Caco-2 (cell line): Measurements from ENCODE around the gene WDR1. TPM values are rescaled to one million over a fixed set of nuclear protein-coding genes. Genes with fewer than 3 reads are reported as not detected.

Experiments
- BruUV-seq: library from RNA; stranded (reverse); fragments of 400-500 nt; replicated peaks from 2 replicates; lab custom pipeline; 2021; lab: Mats Ljungman, UMichigan
- CTCF ChIA-PET: fragments of 300-600 bp; sonication (Branson Sonifier 250); formaldehyde crosslinking; loops from one replicate; lab custom pipeline; 2022; ENCODE audit warnings: antibody characterized with exemption; lab: Charles Lee
- POLR2A ChIA-PET: fragments of 300-600 bp; sonication (Branson Sonifier 250); formaldehyde crosslinking; loops from one replicate; lab custom pipeline; 2022; ENCODE audit warnings: antibody characterized with exemption; lab: Charles Lee
- DNase-seq, 2 experiments: peaks; one replicate each; pipeline versions ENCODE4 v3.0.0 to v3.0.0-alpha.2; 2020 to 2022
- H3K27me3 ChIP-seq: replicated peaks from 2 replicates; pipeline ENCODE4 v1.6.0; 2011; ENCODE audit warnings: low read length; ENCODE audit not compliant: control insufficient read depth, insufficient read depth
- H3K36me3 ChIP-seq: 2 replicates; pipeline ENCODE4 v1.5.1; 2011; ENCODE audit warnings: low read length; ENCODE audit not compliant: control insufficient read depth, insufficient read depth
- H3K4me1 ChIP-seq: fragments of 250-450 bp; sonication (Bioruptor Pico); 2 replicates; pipeline ENCODE4 v1.5.1; 2020; ENCODE audit warnings: mild to moderate bottlenecking
- H3K4me3 ChIP-seq: 2 replicates; pipeline ENCODE4 v1.5.1; 2011; ENCODE audit warnings: low read depth, mild to moderate bottlenecking, control low read depth, low read length
- H3K9me3 ChIP-seq: fragments of 250-450 bp; sonication (Bioruptor Pico); 2 replicates; pipeline ENCODE4 v1.5.1; 2020; ENCODE audit warnings: mild to moderate bottlenecking, moderate library complexity
- H3K27ac Mint-ChIP-seq: one replicate; pipeline ENCODE4 v1.8.0; 2022; ENCODE audit warnings: mixed read lengths; ENCODE audit not compliant: unreplicated experiment
- H3K27me3 Mint-ChIP-seq: one replicate; pipeline ENCODE4 v1.8.0; 2022; ENCODE audit warnings: mixed read lengths; ENCODE audit not compliant: insufficient read depth, unreplicated experiment
- H3K36me3 Mint-ChIP-seq: one replicate; pipeline ENCODE4 v1.8.0; 2022; ENCODE audit warnings: mild to moderate bottlenecking, mixed read lengths; ENCODE audit not compliant: insufficient read depth, unreplicated experiment
- H3K4me1 Mint-ChIP-seq: one replicate; pipeline ENCODE4 v1.8.0; 2022; ENCODE audit warnings: low read depth, mixed read lengths; ENCODE audit not compliant: unreplicated experiment
- H3K4me3 Mint-ChIP-seq: one replicate; pipeline ENCODE4 v1.8.0; 2022; ENCODE audit warnings: mild to moderate bottlenecking, moderate library complexity, mixed read lengths; ENCODE audit not compliant: unreplicated experiment
- H3K9me3 Mint-ChIP-seq: one replicate; pipeline ENCODE4 v1.8.0; 2022; ENCODE audit warnings: mixed read lengths; ENCODE audit not compliant: unreplicated experiment
- CTCF ChIP-seq, 2 experiments: fragments of 200-600 bp in 1 of 2; IDR thresholded peaks; 1 replicate in 1 of 2; 2 replicates in 1 of 2; pipeline versions ENCODE4 v1.5.1 to v1.8.0; 2011 to 2022; ENCODE audit warnings: antibody characterized with exemption in 1 of 2, control low read depth in 1 of 2, inconsistent platforms in 1 of 2, low read depth in 1 of 2, low read length in 1 of 2, mild to moderate bottlenecking in 1 of 2, moderate library complexity in 1 of 2; ENCODE audit not compliant: insufficient read depth in 1 of 2, severe bottlenecking in 1 of 2, unreplicated experiment in 1 of 2
- intact Hi-C: fragments of 100-400 bp; cut with micrococcal nuclease; formaldehyde crosslinking; loops from one replicate; pipeline ENCODE4 v1.10.0; 2022; ENCODE audit not compliant: unreplicated experiment
- total RNA-seq: library from RNA; stranded (reverse); gene quantifications from 2 replicates; pipeline ENCODE4 v1.2.3, GENCODE V29; 2022

The WDR1 gene
- total RNA-seq, 1 experiment from 2014 or later, result 250 TPM

GRCh38 chr4:10118048-10119004, 1.7 kb upstream of the WDR1 start:
- Mint-ChIP-seq H3K27ac (peak overlapping the region; percentile 99), H3K4me3 (peak overlapping the region; percentile 94), H3K27me3 (no peaks in the 10 kb centered on the region), H3K4me1 (peaks cover 32% of the 10 kb centered on the region), H3K36me3 (peaks cover 42% of the 10 kb centered on the region), H3K9me3 (no peaks in the 10 kb centered on the region)
- Histone ChIP-seq H3K4me1 (peaks cover 23% of the 10 kb centered on the region), H3K4me3 (no peak overlapping the region), H3K9me3 (no peaks in the 10 kb centered on the region), H3K27me3 (no peaks in the 10 kb centered on the region), H3K36me3 (peaks cover 6% of the 10 kb centered on the region)
- no peak for TF ChIP-seq CTCF (IDR thresholded peaks at IDR 0.05; ENCODE audit: insufficient read depth in 1 of 2, low read depth in 1 of 2, low read length in 1 of 2, severe bottlenecking in 1 of 2, unreplicated experiment in 1 of 2)
- POLR2A ChIA-PET, result interaction anchor here (0.6 kb wide), 1 partner anchor 870 kb away, joined by 3 read pairs; no protein-coding TSS in a partner anchor
- no TSS peak for BruUV-seq
- no peak for DNase-seq
- CTCF ChIA-PET, result interaction anchor here (1.2 kb wide), 1 partner anchor 37 kb away, joined by 3 read pairs; no protein-coding TSS in a partner anchor
- intact Hi-C loops, result no loop called here

- H3K4me1 ChIP-seq, result peaks cover 23% of the 10 kb centered on the region
These were observed 904 bp upstream of the WDR1 start for GRCh38 chr4:10117359-10118047.

More at GRCh38 chr4:10117359-10118047, 904 bp upstream of the WDR1 start:
- H3K4me1 Mint-ChIP-seq, result peaks cover 32% of the 10 kb centered on the region
- Histone ChIP-seq H3K4me3 (peak overlapping the region; percentile 64), H3K36me3 (peaks cover 8% of the 10 kb centered on the region), H3K9me3 (no peaks in the 10 kb centered on the region), H3K27me3 (no peaks in the 10 kb centered on the region)
- TSS peak; percentile 91 for BruUV-seq
- intact Hi-C loops, result loop anchor here (2.0 kb wide), 1 partner anchor 99 kb away; no protein-coding TSS in a partner anchor
- no peak for TF ChIP-seq CTCF (IDR thresholded peaks at IDR 0.05; ENCODE audit: insufficient read depth in 1 of 2, low read depth in 1 of 2, low read length in 1 of 2, severe bottlenecking in 1 of 2, unreplicated experiment in 1 of 2)
- no peaks in the 10 kb centered on the region for H3K27me3 Mint-ChIP-seq
- DNase-seq, result no peak
- H3K27ac Mint-ChIP-seq, result peak overlapping the region; percentile 99
- ChIA-PET CTCF (interaction anchor here (1.2 kb wide), 1 partner anchor 38 kb away, joined by 3 read pairs; no protein-coding TSS in a partner anchor), POLR2A (interaction anchor here (0.6 to 1.5 kb wide), 8 partner anchors 11 to 871 kb away, joined by 3 to 7 read pairs (median 4); no protein-coding TSS in a partner anchor)
- H3K36me3 Mint-ChIP-seq, result peaks cover 50% of the 10 kb centered on the region
- peak overlapping the region; percentile 94 for H3K4me3 Mint-ChIP-seq
- H3K9me3 Mint-ChIP-seq, result no peaks in the 10 kb centered on the region
